GM10266 (cell line): ENCODE results near the gene ZNF224.

Source experiments
- DNase-seq: peaks from one replicate; pipeline ENCODE4 v3.0.0; 2012; ENCODE audit errors: extremely low spot score
- TF ChIP-seq, protein P1 (sequence below): IDR thresholded peaks from 2 replicates; pipeline ENCODE4 v1.5.1; 2012; ENCODE audit warnings: mild to moderate bottlenecking, low read depth; ENCODE audit not compliant: control insufficient read depth, insufficient read depth; ENCODE audit errors: missing control alignments

Gene ZNF224

DNA sequence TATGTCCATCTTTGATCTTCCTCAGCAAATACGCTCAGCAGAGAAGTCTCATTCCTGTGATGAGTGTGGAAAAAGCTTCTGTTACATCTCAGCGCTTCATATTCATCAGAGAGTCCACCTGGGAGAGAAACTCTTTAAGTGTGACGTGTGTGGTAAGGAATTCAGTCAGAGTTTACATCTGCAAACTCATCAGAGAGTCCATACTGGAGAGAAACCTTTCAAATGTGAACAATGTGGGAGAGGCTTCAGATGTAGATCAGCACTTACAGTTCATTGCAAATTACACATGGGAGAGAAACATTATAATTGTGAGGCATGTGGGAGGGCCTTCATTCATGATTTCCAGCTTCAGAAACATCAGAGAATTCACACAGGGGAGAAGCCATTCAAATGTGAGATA, 27.9 kb upstream of the ZNF224 start:
- TF ChIP-seq, protein P1, sequence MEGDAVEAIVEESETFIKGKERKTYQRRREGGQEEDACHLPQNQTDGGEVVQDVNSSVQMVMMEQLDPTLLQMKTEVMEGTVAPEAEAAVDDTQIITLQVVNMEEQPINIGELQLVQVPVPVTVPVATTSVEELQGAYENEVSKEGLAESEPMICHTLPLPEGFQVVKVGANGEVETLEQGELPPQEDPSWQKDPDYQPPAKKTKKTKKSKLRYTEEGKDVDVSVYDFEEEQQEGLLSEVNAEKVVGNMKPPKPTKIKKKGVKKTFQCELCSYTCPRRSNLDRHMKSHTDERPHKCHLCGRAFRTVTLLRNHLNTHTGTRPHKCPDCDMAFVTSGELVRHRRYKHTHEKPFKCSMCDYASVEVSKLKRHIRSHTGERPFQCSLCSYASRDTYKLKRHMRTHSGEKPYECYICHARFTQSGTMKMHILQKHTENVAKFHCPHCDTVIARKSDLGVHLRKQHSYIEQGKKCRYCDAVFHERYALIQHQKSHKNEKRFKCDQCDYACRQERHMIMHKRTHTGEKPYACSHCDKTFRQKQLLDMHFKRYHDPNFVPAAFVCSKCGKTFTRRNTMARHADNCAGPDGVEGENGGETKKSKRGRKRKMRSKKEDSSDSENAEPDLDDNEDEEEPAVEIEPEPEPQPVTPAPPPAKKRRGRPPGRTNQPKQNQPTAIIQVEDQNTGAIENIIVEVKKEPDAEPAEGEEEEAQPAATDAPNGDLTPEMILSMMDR: no peak
- no peak for DNase-seq

DNA sequence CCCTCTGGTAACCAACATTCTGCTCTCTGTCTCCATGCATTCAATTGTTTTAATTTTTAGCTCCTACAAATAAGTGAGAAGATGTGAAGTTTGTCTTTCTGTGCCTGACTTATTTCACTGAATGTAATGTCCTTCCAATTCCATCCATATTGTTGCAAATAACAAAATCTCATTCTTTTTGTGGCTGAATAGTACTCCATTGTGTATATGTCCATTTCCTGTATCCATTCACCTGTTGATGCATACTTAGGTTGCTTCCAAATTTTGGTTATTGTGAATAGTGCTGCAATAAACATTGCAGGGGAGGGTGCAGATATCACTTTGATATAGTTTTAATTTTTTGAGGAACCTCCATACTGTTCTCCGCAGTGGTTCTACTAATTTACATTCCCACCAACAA, 24.7 kb upstream of the ZNF224 start:
- TF ChIP-seq, protein P1: no peak
- DNase-seq: no peak

DNA sequence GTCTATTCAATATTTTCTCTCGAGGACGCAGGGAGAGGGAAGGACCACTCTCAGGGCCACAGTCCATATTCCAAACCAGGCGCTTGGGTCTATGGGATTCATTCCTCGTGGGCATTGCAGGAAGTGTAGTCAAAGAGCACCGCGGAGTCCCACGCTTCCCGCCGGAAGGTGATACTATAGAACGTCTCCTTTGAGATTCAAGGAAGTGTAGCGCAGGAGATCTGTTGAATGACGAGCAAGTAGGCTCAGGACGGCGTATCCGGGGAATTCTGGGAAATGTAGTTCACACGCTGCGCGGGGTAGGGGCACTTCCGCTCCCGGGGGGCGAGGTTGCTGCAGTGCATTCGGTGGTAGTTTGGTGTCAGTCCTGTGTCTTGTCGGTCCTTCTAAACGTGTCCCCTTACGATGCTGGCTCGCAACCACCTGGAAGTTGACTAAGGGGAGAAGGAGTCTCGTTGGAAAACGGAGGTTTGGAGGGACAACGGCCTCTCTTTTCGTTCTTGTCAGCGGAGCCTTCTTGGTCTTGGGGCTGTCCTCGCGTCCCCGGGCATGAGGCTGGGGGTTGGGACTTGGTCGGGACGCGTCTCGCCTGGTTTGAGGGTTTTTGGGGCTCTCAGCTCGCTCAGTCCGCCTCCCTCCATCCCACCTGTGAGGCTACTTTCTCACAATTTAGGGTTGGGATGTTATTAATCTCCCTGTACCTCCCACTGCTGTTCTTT, 22.2 kb upstream of the ZNF224 start, which contains the start of gene ZNF284:
Gene ZNF284 (plus strand): TSS at position 336 of the 719 bp plus-strand sequence. CDS start 4,231 bp downstream, outside the sequence.
- peak; percentile 85 for DNase-seq
- TF ChIP-seq, protein P1: no peak

DNA sequence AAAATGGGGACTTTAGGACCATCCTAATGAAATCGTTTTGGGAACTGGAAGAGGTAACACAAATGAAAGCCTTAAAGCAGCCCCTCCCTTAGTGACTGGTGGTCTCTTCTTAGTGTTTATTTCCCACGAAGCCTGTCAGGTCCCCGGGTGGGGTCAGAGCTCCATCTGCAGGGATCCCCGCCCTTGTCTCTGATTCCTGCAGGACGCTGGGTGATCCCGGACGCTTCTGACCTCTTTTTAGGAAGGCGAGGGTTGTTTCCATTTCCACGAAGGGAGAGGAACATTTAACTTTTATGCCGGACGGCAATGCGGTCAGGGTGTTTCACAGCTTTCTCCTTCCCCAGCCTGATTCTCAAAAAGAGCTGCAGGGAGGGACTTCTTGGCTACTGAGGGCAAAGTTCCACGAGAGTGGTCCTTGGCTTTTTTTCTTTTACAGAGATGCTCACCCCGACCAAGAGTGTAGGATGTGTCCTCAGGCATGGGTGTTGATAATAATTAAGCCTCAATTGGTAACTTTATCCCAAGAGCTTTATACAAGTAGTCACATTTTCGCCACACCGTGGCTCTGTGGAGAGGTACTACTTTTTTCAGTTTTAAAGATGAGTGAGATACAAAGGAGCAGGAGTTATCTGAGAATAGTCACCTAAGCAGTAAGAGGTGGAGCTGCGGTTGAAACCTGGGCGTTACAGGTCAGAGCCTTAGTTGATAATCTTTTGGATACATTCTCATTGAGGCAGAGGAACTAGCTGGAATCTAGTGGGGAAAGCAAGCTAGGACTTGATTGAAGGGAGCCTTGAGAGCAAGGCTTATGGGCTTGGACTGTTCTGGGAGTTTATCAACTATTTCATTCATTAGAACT, 21.4 kb upstream of the ZNF224 start:
- no peak for DNase-seq
- TF ChIP-seq, protein P1: peak; percentile 26

DNA sequence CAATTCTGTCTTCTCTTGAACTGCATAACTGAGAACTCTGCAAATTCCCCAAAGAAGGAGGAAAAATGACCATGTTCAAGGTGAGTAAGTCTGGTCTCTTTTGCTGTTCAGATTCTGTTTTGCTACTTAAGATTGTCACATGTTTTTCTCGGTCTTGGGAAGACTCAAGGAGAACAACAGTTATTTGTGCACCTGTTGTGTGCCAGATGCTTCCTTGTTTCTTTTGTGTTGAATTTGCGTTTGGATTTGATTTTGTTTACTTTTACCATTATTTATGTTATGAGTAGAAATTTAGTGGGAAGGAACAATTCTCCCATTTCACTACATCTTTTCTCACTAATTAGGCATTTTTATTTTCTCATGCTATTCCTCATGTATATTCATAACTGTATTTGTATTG, 17.8 kb upstream of the ZNF224 start:
- TF ChIP-seq, protein P1: no peak

DNA sequence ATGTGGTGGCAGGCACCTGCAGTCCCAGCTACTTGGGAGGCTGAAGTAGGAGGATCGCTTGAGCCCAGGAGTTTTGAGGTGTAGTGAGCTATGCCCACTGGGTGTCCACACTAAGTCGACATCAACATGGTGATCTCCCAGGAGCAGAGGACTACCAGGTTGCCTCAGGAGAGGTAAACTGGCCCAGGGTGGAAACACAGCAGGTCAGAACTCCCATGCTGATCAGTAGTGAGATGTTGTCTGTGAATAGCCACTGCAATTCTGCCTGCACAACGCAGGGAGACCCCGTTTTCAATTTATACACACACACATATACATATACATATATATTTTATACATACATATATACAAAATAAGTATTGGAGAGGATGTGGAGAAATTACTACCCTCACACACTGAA, 2.1 kb upstream of the ZNF224 start:
- TF ChIP-seq, protein P1: no peak
- DNase-seq: no peak

More for the DNA sequence above, 17.8 kb upstream of the ZNF224 start:
- DNase-seq: no peak
